Uterus (tissue), 2 donors: Measurements from ENCODE around the gene NR6A1.

Experiments
- POLR2A ChIP-seq, 2 donors: fragments of 450-650 bp; IDR thresholded peaks; one replicate each; pipeline ENCODE4 v1.6.1; 2016; ENCODE audit warnings: antibody characterized with exemption in 2 of 2, mild to moderate bottlenecking in 1 of 2, moderate library complexity in 1 of 2
- TF ChIP-seq, protein P1 (sequence below), 4 experiments: fragments of 200-600 bp in 2 of 4; fragments of 450-650 bp in 2 of 4; sonication (generic) in 2 of 4; IDR thresholded peaks; one replicate each; pipeline ENCODE4 v1.5.1; 2016 to 2019; ENCODE audit warnings: antibody characterized with exemption in 4 of 4, mild to moderate bottlenecking in 2 of 4, moderate library complexity in 1 of 4

- TF ChIP-seq, protein P1, sequence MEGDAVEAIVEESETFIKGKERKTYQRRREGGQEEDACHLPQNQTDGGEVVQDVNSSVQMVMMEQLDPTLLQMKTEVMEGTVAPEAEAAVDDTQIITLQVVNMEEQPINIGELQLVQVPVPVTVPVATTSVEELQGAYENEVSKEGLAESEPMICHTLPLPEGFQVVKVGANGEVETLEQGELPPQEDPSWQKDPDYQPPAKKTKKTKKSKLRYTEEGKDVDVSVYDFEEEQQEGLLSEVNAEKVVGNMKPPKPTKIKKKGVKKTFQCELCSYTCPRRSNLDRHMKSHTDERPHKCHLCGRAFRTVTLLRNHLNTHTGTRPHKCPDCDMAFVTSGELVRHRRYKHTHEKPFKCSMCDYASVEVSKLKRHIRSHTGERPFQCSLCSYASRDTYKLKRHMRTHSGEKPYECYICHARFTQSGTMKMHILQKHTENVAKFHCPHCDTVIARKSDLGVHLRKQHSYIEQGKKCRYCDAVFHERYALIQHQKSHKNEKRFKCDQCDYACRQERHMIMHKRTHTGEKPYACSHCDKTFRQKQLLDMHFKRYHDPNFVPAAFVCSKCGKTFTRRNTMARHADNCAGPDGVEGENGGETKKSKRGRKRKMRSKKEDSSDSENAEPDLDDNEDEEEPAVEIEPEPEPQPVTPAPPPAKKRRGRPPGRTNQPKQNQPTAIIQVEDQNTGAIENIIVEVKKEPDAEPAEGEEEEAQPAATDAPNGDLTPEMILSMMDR (IDR thresholded peaks at IDR 0.05), result no peak
- TF ChIP-seq POLR2A (IDR thresholded peaks at IDR 0.05), result no peak
These were observed 4.8 kb downstream of the NR6A1 start for GRCh38 chr9:124766326-124766725.
